Measurements from ENCODE around the gene SPARC. TPM values are rescaled to one million over a fixed set of nuclear protein-coding genes. Genes with fewer than 3 reads are reported as not detected.

The SPARC gene
- total RNA-seq, 1 experiment from 2014 or later: not detected

- Mint-ChIP-seq H3K4me3 (ENCODE audit: low read depth, unreplicated experiment) (no peak overlapping the region), H3K36me3 (ENCODE audit: insufficient read depth, unreplicated experiment) (no peaks in the 10 kb centered on the region), H3K9me3 (ENCODE audit: low read depth, unreplicated experiment) (no peaks in the 10 kb centered on the region), H3K4me1 (ENCODE audit: low read depth, unreplicated experiment) (no peaks in the 10 kb centered on the region), H3K27ac (ENCODE audit: unreplicated experiment) (no peak overlapping the region), H3K27me3 (ENCODE audit: unreplicated experiment) (peaks cover 95% of the 10 kb centered on the region)
- BruUV-seq (replicated peaks): no TSS peak
- TF ChIP-seq CTCF (IDR thresholded peaks at IDR 0.05; ENCODE audit: unreplicated experiment): no peak
- CTCF ChIA-PET: interaction anchor here (1.6 kb wide), 1 partner anchor 40 kb away, joined by 5 read pairs; no protein-coding TSS in a partner anchor
- intact Hi-C loops (cut with micrococcal nuclease; ENCODE audit: unreplicated experiment): no loop called here
- no peak for DNase-seq
Measured at GRCh38 chr5:151638619-151639018, 48.1 kb downstream of the SPARC start.

- no peak for DNase-seq
- TF ChIP-seq CTCF (IDR thresholded peaks at IDR 0.05; ENCODE audit: unreplicated experiment): no peak
- Mint-ChIP-seq H3K27ac (ENCODE audit: unreplicated experiment) (no peak overlapping the region), H3K4me1 (ENCODE audit: low read depth, unreplicated experiment) (no peaks in the 10 kb centered on the region), H3K9me3 (ENCODE audit: low read depth, unreplicated experiment) (no peaks in the 10 kb centered on the region), H3K27me3 (ENCODE audit: unreplicated experiment) (peaks cover 93% of the 10 kb centered on the region), H3K4me3 (ENCODE audit: low read depth, unreplicated experiment) (no peak overlapping the region), H3K36me3 (ENCODE audit: insufficient read depth, unreplicated experiment) (no peaks in the 10 kb centered on the region)
- CTCF ChIA-PET: interaction anchor here (1.0 to 1.6 kb wide), 2 partner anchors 14 to 39 kb away, joined by 3 to 5 read pairs; no protein-coding TSS in a partner anchor
- no TSS peak for BruUV-seq (replicated peaks)
- intact Hi-C loops (cut with micrococcal nuclease; ENCODE audit: unreplicated experiment): no loop called here
Measured at GRCh38 chr5:151637676-151638075, 49.0 kb downstream of the SPARC start.

GRCh38 chr5:151633892-151634291 is 52.8 kb downstream of the SPARC start:
- no peak overlapping the region for H3K4me3 Mint-ChIP-seq (ENCODE audit: low read depth, unreplicated experiment)
- CTCF ChIA-PET: no interaction called here
- no peak for DNase-seq
- no peak overlapping the region for H3K27ac Mint-ChIP-seq (ENCODE audit: unreplicated experiment)
- H3K27me3 Mint-ChIP-seq (ENCODE audit: unreplicated experiment): peaks cover 93% of the 10 kb centered on the region
- H3K9me3 Mint-ChIP-seq (ENCODE audit: low read depth, unreplicated experiment): no peaks in the 10 kb centered on the region
- H3K36me3 Mint-ChIP-seq (ENCODE audit: insufficient read depth, unreplicated experiment): no peaks in the 10 kb centered on the region
- no TSS peak for BruUV-seq (replicated peaks)
- no peak for TF ChIP-seq CTCF (IDR thresholded peaks at IDR 0.05; ENCODE audit: unreplicated experiment)
- H3K4me1 Mint-ChIP-seq (ENCODE audit: low read depth, unreplicated experiment): peaks cover 11% of the 10 kb centered on the region
- intact Hi-C loops (cut with micrococcal nuclease; ENCODE audit: unreplicated experiment): no loop called here

- Mint-ChIP-seq H3K36me3 (ENCODE audit: insufficient read depth, unreplicated experiment) (no peaks in the 10 kb centered on the region), H3K4me1 (ENCODE audit: low read depth, unreplicated experiment) (peaks cover 11% of the 10 kb centered on the region), H3K9me3 (ENCODE audit: low read depth, unreplicated experiment) (no peaks in the 10 kb centered on the region), H3K27me3 (ENCODE audit: unreplicated experiment) (peaks cover 93% of the 10 kb centered on the region), H3K27ac (ENCODE audit: unreplicated experiment) (no peak overlapping the region), H3K4me3 (ENCODE audit: low read depth, unreplicated experiment) (no peak overlapping the region)
- no TSS peak for BruUV-seq (replicated peaks)
- intact Hi-C loops (cut with micrococcal nuclease; ENCODE audit: unreplicated experiment): no loop called here
- no peak for DNase-seq
- TF ChIP-seq CTCF (IDR thresholded peaks at IDR 0.05; ENCODE audit: unreplicated experiment): no peak
- CTCF ChIA-PET: interaction anchor here (1.9 kb wide), 1 partner anchor 20 kb away, joined by 4 read pairs; no protein-coding TSS in a partner anchor
Measured at GRCh38 chr5:151632941-151633340, 53.8 kb downstream of the SPARC start.
